K562 (cell line): Measurements from ENCODE around the gene PDZK1IP1. TPM values are rescaled to one million over a fixed set of nuclear protein-coding genes. Genes with fewer than 3 reads are reported as not detected.

Experiments
- BRD4 ChIP-seq: fragments of 200-600 bp; sonication (generic); IDR thresholded peaks from 2 replicates; pipeline ENCODE4 v1.6.1; 2017; ENCODE audit warnings: inconsistent platforms
- CREB3L1 ChIP-seq: fragments of 450-650 bp; IDR thresholded peaks from 2 replicates; pipeline ENCODE4 v1.6.1; 2014; ENCODE audit warnings: low read depth, mild to moderate bottlenecking, moderate library complexity, borderline replicate concordance
- ELF1 ChIP-seq: fragments of 200-800 bp; sonication (Bioruptor generic); IDR thresholded peaks from 2 replicates; pipeline ENCODE4 v1.6.1; 2016; ENCODE audit warnings: missing genetic modification characterization, missing compliant biosample characterization
- FOXK2 ChIP-seq, 2 experiments: fragments of 450-650 bp; IDR thresholded peaks in 1 of 2; conservative IDR thresholded peaks in 1 of 2; 2 replicates each; pipeline ENCODE4 v1.6.1; 2016; ENCODE audit warnings: low read depth in 2 of 2, mild to moderate bottlenecking in 1 of 2
- HMG20B ChIP-seq: fragments of 250-450 bp; sonication (Bioruptor Pico); IDR thresholded peaks from 2 replicates; pipeline ENCODE4 v1.5.0; 2021; ENCODE audit warnings: mild to moderate bottlenecking
- HNRNPL ChIP-seq: fragments of 200-400 bp; formaldehyde crosslinking; IDR thresholded peaks from 2 replicates; pipeline ENCODE4 v1.6.1; 2017; ENCODE audit warnings: low read depth, mild to moderate bottlenecking, low read length
- HNRNPLL ChIP-seq: fragments of 200-400 bp; formaldehyde crosslinking; IDR thresholded peaks from 2 replicates; pipeline ENCODE4 v1.6.1; 2017; ENCODE audit warnings: low read length, low read depth, mild to moderate bottlenecking; ENCODE audit not compliant: poor library complexity, severe bottlenecking
- KAT2B ChIP-seq: IDR thresholded peaks from one replicate; pipeline ENCODE4 v1.6.1; 2012; ENCODE audit warnings: low read depth, mild to moderate bottlenecking, control low read depth, inconsistent platforms, low read length, moderate library complexity
- MEIS2 ChIP-seq: fragments of 450-650 bp; IDR thresholded peaks from 2 replicates; pipeline ENCODE4 v1.6.1; 2014; ENCODE audit warnings: mild to moderate bottlenecking; ENCODE audit not compliant: partially characterized antibody
- NFRKB ChIP-seq: fragments of 450-650 bp; IDR thresholded peaks from 2 replicates; pipeline ENCODE4 v1.6.1; 2016; ENCODE audit warnings: low read depth
- PRMT5 ChIP-seq: sonication (generic); formaldehyde crosslinking; IDR thresholded peaks from 2 replicates; pipeline ENCODE4 v1.5.0; 2020; ENCODE audit warnings: missing genetic modification reagents
- RAD21 ChIP-seq, 2 experiments: fragments of 250-450 bp in 1 of 2; fragments of 450-650 bp in 1 of 2; sonication (Bioruptor Pico) in 1 of 2; formaldehyde crosslinking in 1 of 2; IDR thresholded peaks in 1 of 2; conservative IDR thresholded peaks in 1 of 2; 2 replicates each; pipeline versions ENCODE4 v1.4.0 to v1.8.0; 2020 to 2022; ENCODE audit warnings: mild to moderate bottlenecking in 2 of 2, moderate library complexity in 1 of 2
- RBM22 ChIP-seq: fragments of 200-400 bp; formaldehyde crosslinking; IDR thresholded peaks from 2 replicates; pipeline ENCODE4 v1.6.1; 2018; ENCODE audit warnings: low read length, low read depth; ENCODE audit not compliant: poor library complexity, severe bottlenecking
- RFX1 ChIP-seq: fragments of 450-650 bp; IDR thresholded peaks from 2 replicates; pipeline ENCODE4 v1.6.1; 2016; ENCODE audit warnings: mild to moderate bottlenecking, moderate library complexity
- RNF2 ChIP-seq: sonication (generic); IDR thresholded peaks from 2 replicates; pipeline ENCODE4 v1.6.1; 2016
- ZBTB9 ChIP-seq: fragments of 450-650 bp; formaldehyde crosslinking; IDR thresholded peaks from 2 replicates; pipeline ENCODE4 v1.4.0; 2020; ENCODE audit warnings: mild to moderate bottlenecking, moderate library complexity
- ZKSCAN1 ChIP-seq: fragments of 150-350 bp; IDR thresholded peaks from 2 replicates; pipeline ENCODE4 v1.6.1; 2016; ENCODE audit warnings: low read depth, low read length
- ZKSCAN3 ChIP-seq: fragments of 250-450 bp; sonication (Bioruptor Pico); IDR thresholded peaks from 2 replicates; pipeline ENCODE4 v1.4.0; 2020
- ZNF224 ChIP-seq: sonication (generic); formaldehyde crosslinking; IDR thresholded peaks from 2 replicates; pipeline ENCODE4 v1.8.0; 2022; ENCODE audit warnings: mild to moderate bottlenecking, missing genetic modification reagents
- ZNF384 ChIP-seq: IDR thresholded peaks from 2 replicates; pipeline ENCODE4 v1.6.1; 2012; ENCODE audit warnings: low read depth, low read length, improper control_type of control experiment
- ZNF551 ChIP-seq: fragments of 250-450 bp; sonication (Bioruptor Pico); IDR thresholded peaks from 2 replicates; pipeline ENCODE4 v1.5.0; 2021; ENCODE audit warnings: mild to moderate bottlenecking, moderate library complexity
- ZNF639 ChIP-seq, 2 experiments: fragments of 200-800 bp in 1 of 2; sonication (Bioruptor generic) in 1 of 2; sonication (generic) in 1 of 2; formaldehyde crosslinking in 1 of 2; IDR thresholded peaks in 1 of 2; conservative IDR thresholded peaks in 1 of 2; 2 replicates each; pipeline versions ENCODE4 v1.5.0 to v1.6.1; 2016 to 2020; ENCODE audit warnings: missing compliant biosample characterization in 1 of 2, missing genetic modification characterization in 1 of 2, missing genetic modification reagents in 1 of 2
- polyA plus RNA-seq, 8 experiments: library from polyadenylated mRNA; depleted of rRNA in 4 of 8; stranded (reverse) in 5 of 8; unstranded in 3 of 8; fragments of >200 nt; fragmentation: Nextera tagmentation in 2 of 8; fragmentation: Illumina TruSeq in 1 of 8; extraction: Ambion mirVana in 2 of 8; extraction: Trizol in 1 of 8; gene quantifications; 2 replicates each; pipeline versions ENCODE4 v1.2.1 to v1.2.3, GENCODE V29; 2011 to 2014; ENCODE audit warnings: inconsistent platforms in 1 of 8, missing spikeins in 1 of 8
- total RNA-seq, 7 experiments: library from RNA; depleted of rRNA in 6 of 7; stranded (reverse); fragments of >200 nt in 6 of 7; fragmentation: Illumina TruSeq in 2 of 7; extraction: Trizol in 2 of 7; gene quantifications; 2 replicates each; pipeline versions ENCODE4 v1.2.1 to v1.2.3, GENCODE V29; 2011 to 2021; ENCODE audit warnings: low replicate concordance in 1 of 7

Gene PDZK1IP1
- total and polyA plus RNA-seq, 9 of the 15 experiments (the other 6 are each of a cell fraction or from before 2014, with no cell fraction given): 0.17 to 0.68 (median 0.53) TPM; not detected in 2

GRCh38 chr1:47179017-47179987 is 10.5 kb downstream of the PDZK1IP1 start (continued):
- peak; percentile 35 for TF ChIP-seq HNRNPLL
- TF ChIP-seq ZBTB9 (CRISPR knock-in tag): no peak
- TF ChIP-seq ZKSCAN1: peak; percentile 77
- no peak for TF ChIP-seq HMG20B
- TF ChIP-seq RFX1: no peak
- no peak for TF ChIP-seq KAT2B
- no peak; the same call in 1 of the 2 replicates for TF ChIP-seq ZNF384
- peak; percentile 71 to 75 for TF ChIP-seq FOXK2 (conservative IDR thresholded peaks at IDR 0.05 in 1 of 2, IDR thresholded peaks at IDR 0.05 in 1 of 2; ENCODE audit: low read depth in 2 of 2)
- no peak for TF ChIP-seq ZNF224
- peak; percentile 86 for TF ChIP-seq MEIS2
- peak; percentile 24; the same call in 1 of the 2 replicates for TF ChIP-seq CREB3L1
- no peak for TF ChIP-seq ZNF551 (CRISPR knock-in tag)
- no peak for TF ChIP-seq ZKSCAN3 (CRISPR knock-in tag)
- TF ChIP-seq BRD4: no peak
- peak; percentile 90 for TF ChIP-seq ELF1
- TF ChIP-seq NFRKB: 0 out of 2 replicates have a peak, but pooled peaks have one; percentile 10
- peak; percentile 65; the same call in 1 of the 2 replicates for TF ChIP-seq RNF2
- no peak for TF ChIP-seq HNRNPL
- no peak for TF ChIP-seq RBM22
- TF ChIP-seq ZNF639 (CRISPR knock-in tag; conservative IDR thresholded peaks at IDR 0.05 in 1 of 2, IDR thresholded peaks at IDR 0.05 in 1 of 2): 0 out of 4 replicates have a peak, but pooled peaks of 1 of the 2 experiments have one; percentile 57
- peak; percentile 96 to 98 for TF ChIP-seq RAD21 (CRISPR knock-in tag; conservative IDR thresholded peaks at IDR 0.05 in 1 of 2, IDR thresholded peaks at IDR 0.05 in 1 of 2)
- TF ChIP-seq PRMT5: no peak
